IMR-90 (cell line): ENCODE data around the gene TNNC1. TPM values are rescaled to one million over a fixed set of nuclear protein-coding genes. Genes with fewer than 3 reads are reported as not detected.

ENCODE experiments used
- ATAC-seq: fragments of 200-7000 bp; cut with Tn5 transposase; 2 replicates; pipeline ENCODE4 v1.9.1; 2020; ENCODE audit warnings: low read depth, mild to moderate bottlenecking, moderate library complexity
- BruUV-seq: library from RNA; stranded (reverse); fragments of 400-500 nt; replicated peaks from 2 replicates; lab custom pipeline; 2021; lab: Mats Ljungman, UMichigan
- CTCF ChIA-PET: fragments of 300-600 bp; formaldehyde crosslinking; extraction: SDS; loops from one replicate; lab custom pipeline; 2021; ENCODE audit warnings: antibody characterized with exemption; lab: Yijun Ruan, JAX
- POLR2A ChIA-PET: fragments of 300-600 bp; sonication (Branson Sonifier 250); formaldehyde crosslinking; loops from one replicate; lab custom pipeline; 2022; ENCODE audit warnings: antibody characterized with exemption; ENCODE audit not compliant: unreplicated experiment; lab: Charles Lee
- DNase-seq: peaks from one replicate; pipeline ENCODE4 v3.0.0; 2013
- H2AFZ ChIP-seq: replicated peaks from 2 replicates; pipeline ENCODE3; 2013; ENCODE audit warnings: low read length, mild to moderate bottlenecking; ENCODE audit not compliant: poor library complexity
- H2AK5ac ChIP-seq: 2 replicates; pipeline ENCODE4 v1.6.1; 2013; ENCODE audit warnings: low read depth, low read length, inconsistent platforms
- H2AK9ac ChIP-seq: replicated peaks from 2 replicates; pipeline ENCODE3; 2013; ENCODE audit warnings: mild to moderate bottlenecking, low read depth, low read length, moderate library complexity; ENCODE audit not compliant: poor library complexity
- H2BK120ac ChIP-seq: 2 replicates; pipeline ENCODE4 v1.6.1; 2013; ENCODE audit warnings: low read depth, low read length, inconsistent platforms
- H2BK15ac ChIP-seq: 3 replicates; pipeline ENCODE4 v1.6.1; 2013; ENCODE audit warnings: low read depth, low read length, inconsistent platforms
- H2BK20ac ChIP-seq: 2 replicates; pipeline ENCODE4 v1.6.1; 2013; ENCODE audit warnings: low read depth, mild to moderate bottlenecking, inconsistent platforms, low read length, moderate library complexity
- H2BK5ac ChIP-seq: 2 replicates; pipeline ENCODE4 v1.6.1; 2013; ENCODE audit warnings: mild to moderate bottlenecking, low read depth, low read length, inconsistent platforms; ENCODE audit not compliant: poor library complexity, severe bottlenecking
- H3K14ac ChIP-seq: replicated peaks from 2 replicates; pipeline ENCODE4 v1.6.1; 2013; ENCODE audit warnings: low read depth, low read length, inconsistent platforms
- H3K18ac ChIP-seq: 2 replicates; pipeline ENCODE4 v1.6.1; 2013; ENCODE audit warnings: low read depth, low read length, control low read depth
- H3K23ac ChIP-seq: 2 replicates; pipeline ENCODE4 v1.6.1; 2013; ENCODE audit warnings: low read depth, low read length, inconsistent platforms
- H3K27ac ChIP-seq: 2 replicates; pipeline ENCODE4 v1.5.1; 2013; ENCODE audit warnings: mild to moderate bottlenecking, control low read depth, low read length; ENCODE audit not compliant: insufficient read depth
- H3K27me3 ChIP-seq: 2 replicates; pipeline ENCODE4 v1.6.1; 2013; ENCODE audit warnings: low read length; ENCODE audit not compliant: control insufficient read depth, insufficient read depth
- H3K36me3 ChIP-seq: 2 replicates; pipeline ENCODE4 v1.6.1; 2013; ENCODE audit warnings: low read length, mixed read lengths; ENCODE audit not compliant: control insufficient read depth, insufficient read depth
- H3K4ac ChIP-seq: 2 replicates; pipeline ENCODE4 v1.6.1; 2013; ENCODE audit warnings: low read depth, low read length, inconsistent platforms
- H3K4me1 ChIP-seq: 2 replicates; pipeline ENCODE4 v1.6.1; 2013; ENCODE audit warnings: low read length, mixed read lengths; ENCODE audit not compliant: control insufficient read depth, insufficient read depth
- H3K4me2 ChIP-seq: 2 replicates; pipeline ENCODE4 v1.6.1; 2013; ENCODE audit warnings: low read depth, mild to moderate bottlenecking, control low read depth, low read length, moderate library complexity
- H3K4me3 ChIP-seq: 2 replicates; pipeline ENCODE4 v1.5.1; 2013; ENCODE audit warnings: low read depth, mild to moderate bottlenecking, control low read depth, low read length, moderate library complexity; ENCODE audit not compliant: insufficient read depth
- H3K56ac ChIP-seq: 2 replicates; pipeline ENCODE4 v1.6.1; 2013; ENCODE audit warnings: low read length, inconsistent platforms; ENCODE audit not compliant: insufficient read depth; ENCODE audit errors: extremely low read depth
- H3K79me1 ChIP-seq, 2 experiments: 2 replicates each; pipeline ENCODE4 v1.6.1; 2013; ENCODE audit warnings: low read length in 2 of 2, inconsistent platforms in 1 of 2, low read depth in 1 of 2
- H3K9ac ChIP-seq: 2 replicates; pipeline ENCODE4 v1.6.1; 2013; ENCODE audit warnings: low read depth, low read length, control low read depth
- H3K9me1 ChIP-seq: 2 replicates; pipeline ENCODE4 v1.6.1; 2013; ENCODE audit warnings: low read length, inconsistent platforms; ENCODE audit not compliant: insufficient read depth
- H3K9me3 ChIP-seq: 2 replicates; pipeline ENCODE4 v1.6.1; 2013; ENCODE audit warnings: low read length; ENCODE audit not compliant: control insufficient read depth, insufficient read depth
- H4K20me1 ChIP-seq: 2 replicates; pipeline ENCODE4 v1.6.1; 2013; ENCODE audit warnings: low read length, inconsistent platforms; ENCODE audit not compliant: insufficient read depth
- H4K5ac ChIP-seq: 2 replicates; pipeline ENCODE4 v1.6.1; 2013; ENCODE audit warnings: mild to moderate bottlenecking, low read depth, low read length, control low read depth
- H4K8ac ChIP-seq, 2 experiments: 2 replicates each; pipeline ENCODE4 v1.6.1; 2013; ENCODE audit warnings: low read depth in 2 of 2, low read length in 2 of 2, control low read depth in 1 of 2, inconsistent platforms in 1 of 2
- H4K91ac ChIP-seq: 2 replicates; pipeline ENCODE4 v1.6.1; 2013; ENCODE audit warnings: low read depth, low read length, inconsistent platforms; ENCODE audit not compliant: insufficient read depth
- BHLHE40 ChIP-seq: fragments of 150-350 bp; IDR thresholded peaks from 2 replicates; pipeline ENCODE4 v1.6.1; 2016; ENCODE audit warnings: mild to moderate bottlenecking, low read depth, low read length
- CEBPB ChIP-seq: IDR thresholded peaks from 2 replicates; pipeline ENCODE4 v1.6.1; 2012; ENCODE audit warnings: low read depth, low read length, improper control_type of control experiment
- CHD1 ChIP-seq: IDR thresholded peaks from 2 replicates; pipeline ENCODE4 v1.6.1; 2012; ENCODE audit warnings: low read depth, low read length, improper control_type of control experiment
- ELK1 ChIP-seq: fragments of 150-350 bp; IDR thresholded peaks from 2 replicates; pipeline ENCODE4 v1.6.1; 2016; ENCODE audit warnings: low read depth, mild to moderate bottlenecking, low read length, moderate library complexity, borderline replicate concordance
- FOS ChIP-seq: fragments of 150-350 bp; IDR thresholded peaks from 2 replicates; pipeline ENCODE4 v1.6.1; 2016; ENCODE audit warnings: low read depth, low read length
- MAFK ChIP-seq: IDR thresholded peaks from 2 replicates; pipeline ENCODE4 v1.6.1; 2012; ENCODE audit warnings: low read depth, low read length, improper control_type of control experiment
- MAZ ChIP-seq: IDR thresholded peaks from 2 replicates; pipeline ENCODE4 v1.6.1; 2012; ENCODE audit warnings: low read depth, mild to moderate bottlenecking, low read length, improper control_type of control experiment, moderate library complexity, borderline replicate concordance
- MXI1 ChIP-seq: IDR thresholded peaks from 2 replicates; pipeline ENCODE4 v1.6.1; 2012; ENCODE audit warnings: low read depth, mild to moderate bottlenecking, low read length, moderate library complexity, borderline replicate concordance
- NFE2L2 ChIP-seq: fragments of 150-350 bp; IDR thresholded peaks from 2 replicates; pipeline ENCODE4 v1.6.1; 2016; ENCODE audit warnings: low read depth, mild to moderate bottlenecking, low read length
- POLR2A ChIP-seq: IDR thresholded peaks from 2 replicates; pipeline ENCODE4 v1.6.1; 2012; ENCODE audit warnings: mild to moderate bottlenecking, low read depth, low read length
- RAD21 ChIP-seq: IDR thresholded peaks from 2 replicates; pipeline ENCODE4 v1.6.1; 2012; ENCODE audit warnings: low read length, improper control_type of control experiment
- RCOR1 ChIP-seq: IDR thresholded peaks from 2 replicates; pipeline ENCODE4 v1.6.1; 2012; ENCODE audit warnings: mild to moderate bottlenecking, low read length, improper control_type of control experiment; ENCODE audit not compliant: insufficient replicate concordance
- RFX5 ChIP-seq: IDR thresholded peaks from 2 replicates; pipeline ENCODE4 v1.8.0; 2012; ENCODE audit warnings: low read depth, mild to moderate bottlenecking, low read length, moderate library complexity
- SMC3 ChIP-seq: fragments of 150-350 bp; IDR thresholded peaks from 2 replicates; pipeline ENCODE4 v1.6.1; 2016; ENCODE audit warnings: low read depth, mild to moderate bottlenecking, antibody characterized with exemption, low read length, moderate library complexity
- WGBS, 2 experiments: methylation state at CpG; one replicate each; pipeline versions ENCODE4 v1.1.5 to v1.1.7; 2013; ENCODE audit warnings: missing lambda C conversion rate in 2 of 2; ENCODE audit not compliant: insufficient read length in 1 of 2; ENCODE audit errors: extremely low coverage in 2 of 2; 5-methylcytosine and 5-hydroxymethylcytosine counted together
- dilution Hi-C: fragments of 300-500 bp; cut with HindIII; formaldehyde crosslinking; loops from one replicate; pipeline ENCODE4 v1.14.3; 2018; ENCODE audit warnings: low sequenced_read_pairs; ENCODE audit not compliant: unreplicated experiment
- in situ Hi-C: fragments of 300-500 bp; cut with MboI; formaldehyde crosslinking; loops from 3 replicates; pipeline ENCODE4 v1.14.3; 2019; ENCODE audit warnings: low sequenced_read_pairs, inconsistent platforms, mixed read lengths
- intact Hi-C: fragments of 100-400 bp; cut with micrococcal nuclease; formaldehyde crosslinking; loops from 2 replicates; pipeline ENCODE4 v1.10.0; 2022
- polyA plus RNA-seq, 3 experiments: library from polyadenylated mRNA; depleted of rRNA; stranded (reverse); fragments of >200 nt; gene quantifications; 2 replicates each; pipeline ENCODE4 v1.2.3, GENCODE V29; 2012; ENCODE audit warnings: low replicate concordance in 1 of 3
- total RNA-seq: library from RNA; depleted of rRNA; stranded (reverse); fragments of >200 nt; gene quantifications from 2 replicates; pipeline ENCODE4 v1.2.3, GENCODE V29; 2012
- TF ChIP-seq, protein P1 (sequence below): fragments of 150-350 bp; IDR thresholded peaks from 2 replicates; pipeline ENCODE4 v1.6.1; 2017; ENCODE audit warnings: mild to moderate bottlenecking, antibody characterized with exemption, low read length, low read depth
- TF ChIP-seq, protein P2 (sequence below): conservative IDR thresholded peaks from 2 replicates; pipeline ENCODE4 v1.5.1; 2012; ENCODE audit warnings: mild to moderate bottlenecking, low read depth, low read length, improper control_type of control experiment

The TNNC1 gene
- total and polyA plus RNA-seq, 2 of the 4 experiments (the other 2 are of a cell fraction), result 1.3 to 4.6 TPM

DNA sequence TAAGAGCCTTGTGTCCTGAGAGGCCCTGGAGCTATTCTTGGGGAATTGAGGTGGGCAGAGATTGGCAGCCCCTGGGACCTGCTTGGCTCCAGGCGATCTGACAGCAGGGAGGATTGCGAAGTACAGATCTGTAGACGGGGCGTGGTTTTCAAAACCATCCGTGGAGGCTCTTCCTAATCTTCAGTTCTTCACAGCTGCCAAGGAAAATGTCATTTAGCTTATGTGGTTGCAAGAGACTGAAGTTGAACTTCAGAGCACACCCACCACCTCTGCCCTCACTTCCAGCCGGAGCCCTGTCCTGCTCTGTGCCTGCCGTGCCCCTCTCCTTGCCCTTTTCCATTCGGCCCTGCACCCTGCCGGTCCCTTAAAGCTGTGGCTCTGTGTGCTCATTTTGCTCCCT lies 14.5 kb upstream of the TNNC1 start:
- in situ Hi-C loops (no loop called here), intact Hi-C loops (no loop called here), dilution Hi-C loops (no loop called here)
- H3K79me1 ChIP-seq, result peaks cover 46 to 76% of the 10 kb centered on the region in 2 experiments
- ATAC-seq (0 out of 2 replicates have a peak, but pooled peaks have one; percentile 10), DNase-seq (no peak)
- peaks cover 5% of the 10 kb centered on the region for H3K9me1 ChIP-seq
- peaks cover 11% of the 10 kb centered on the region; the same call in 1 of the 2 replicates for H3K4me1 ChIP-seq
- H3K18ac ChIP-seq, result no peak overlapping the region
- peaks cover 47% of the 10 kb centered on the region for H3K36me3 ChIP-seq
- no CpG with 5 or more reads among the region's 9 CpGs for WGBS, 2 experiments
- H2BK120ac ChIP-seq, result no peak overlapping the region
- H3K4me3 ChIP-seq, result no peak overlapping the region
- no peak overlapping the region for H3K23ac ChIP-seq
- H3K27me3 ChIP-seq, result no peaks in the 10 kb centered on the region
- H3K4ac ChIP-seq, result no peak overlapping the region
- H2BK15ac ChIP-seq, result no peak overlapping the region
- no peak overlapping the region for H4K91ac ChIP-seq
- no peak overlapping the region for H4K8ac ChIP-seq
- no peak overlapping the region for H2BK20ac ChIP-seq
- H3K14ac ChIP-seq, result no peak overlapping the region; the same call in 1 of the 2 replicates
- H3K9ac ChIP-seq, result no peak overlapping the region
- no peak overlapping the region for H2AFZ ChIP-seq
- no peak overlapping the region for H2BK5ac ChIP-seq
- H3K9me3 ChIP-seq, result no peaks in the 10 kb centered on the region
- H3K56ac ChIP-seq, result no peak overlapping the region
- no peak overlapping the region for H2AK5ac ChIP-seq
- no TSS peak for BruUV-seq
- TF ChIP-seq NFE2L2 (no peak), MAFK (no peak), RCOR1 (no peak), FOS (no peak), RFX5 (no peak), MAZ (no peak), SMC3 (no peak), POLR2A (no peak), CHD1 (no peak), BHLHE40 (no peak), CEBPB (no peak), MXI1 (no peak), ELK1 (no peak), RAD21 (no peak)
- TF ChIP-seq, protein P1, sequence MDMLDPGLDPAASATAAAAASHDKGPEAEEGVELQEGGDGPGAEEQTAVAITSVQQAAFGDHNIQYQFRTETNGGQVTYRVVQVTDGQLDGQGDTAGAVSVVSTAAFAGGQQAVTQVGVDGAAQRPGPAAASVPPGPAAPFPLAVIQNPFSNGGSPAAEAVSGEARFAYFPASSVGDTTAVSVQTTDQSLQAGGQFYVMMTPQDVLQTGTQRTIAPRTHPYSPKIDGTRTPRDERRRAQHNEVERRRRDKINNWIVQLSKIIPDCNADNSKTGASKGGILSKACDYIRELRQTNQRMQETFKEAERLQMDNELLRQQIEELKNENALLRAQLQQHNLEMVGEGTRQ, result no peak
- TF ChIP-seq, protein P2, sequence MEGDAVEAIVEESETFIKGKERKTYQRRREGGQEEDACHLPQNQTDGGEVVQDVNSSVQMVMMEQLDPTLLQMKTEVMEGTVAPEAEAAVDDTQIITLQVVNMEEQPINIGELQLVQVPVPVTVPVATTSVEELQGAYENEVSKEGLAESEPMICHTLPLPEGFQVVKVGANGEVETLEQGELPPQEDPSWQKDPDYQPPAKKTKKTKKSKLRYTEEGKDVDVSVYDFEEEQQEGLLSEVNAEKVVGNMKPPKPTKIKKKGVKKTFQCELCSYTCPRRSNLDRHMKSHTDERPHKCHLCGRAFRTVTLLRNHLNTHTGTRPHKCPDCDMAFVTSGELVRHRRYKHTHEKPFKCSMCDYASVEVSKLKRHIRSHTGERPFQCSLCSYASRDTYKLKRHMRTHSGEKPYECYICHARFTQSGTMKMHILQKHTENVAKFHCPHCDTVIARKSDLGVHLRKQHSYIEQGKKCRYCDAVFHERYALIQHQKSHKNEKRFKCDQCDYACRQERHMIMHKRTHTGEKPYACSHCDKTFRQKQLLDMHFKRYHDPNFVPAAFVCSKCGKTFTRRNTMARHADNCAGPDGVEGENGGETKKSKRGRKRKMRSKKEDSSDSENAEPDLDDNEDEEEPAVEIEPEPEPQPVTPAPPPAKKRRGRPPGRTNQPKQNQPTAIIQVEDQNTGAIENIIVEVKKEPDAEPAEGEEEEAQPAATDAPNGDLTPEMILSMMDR, result no peak
- H2AK9ac ChIP-seq, result no peak overlapping the region
- no peak overlapping the region for H4K5ac ChIP-seq
- H3K4me2 ChIP-seq, result no peak overlapping the region
- CTCF ChIA-PET, result interaction anchor here (0.6 kb wide), 1 partner anchor 97 kb away, joined by 4 read pairs; no protein-coding TSS in a partner anchor
- H4K20me1 ChIP-seq, result peaks cover 58% of the 10 kb centered on the region
- no peak overlapping the region for H3K27ac ChIP-seq
- POLR2A ChIA-PET, result no interaction called here
